GM19240 (cell line): ENCODE measurements around the gene DACH1.
"Not testable (repeated sequence)": the region's sequence is repeated elsewhere in the genome, so short reads cannot be mapped to it uniquely, and the experiment has no call there.

Experiments used
- DNase-seq: peaks from one replicate; pipeline ENCODE4 v3.0.0; 2011; ENCODE audit warnings: low spot score; ENCODE audit not compliant: insufficient read length

DACH1 gene

DNA sequence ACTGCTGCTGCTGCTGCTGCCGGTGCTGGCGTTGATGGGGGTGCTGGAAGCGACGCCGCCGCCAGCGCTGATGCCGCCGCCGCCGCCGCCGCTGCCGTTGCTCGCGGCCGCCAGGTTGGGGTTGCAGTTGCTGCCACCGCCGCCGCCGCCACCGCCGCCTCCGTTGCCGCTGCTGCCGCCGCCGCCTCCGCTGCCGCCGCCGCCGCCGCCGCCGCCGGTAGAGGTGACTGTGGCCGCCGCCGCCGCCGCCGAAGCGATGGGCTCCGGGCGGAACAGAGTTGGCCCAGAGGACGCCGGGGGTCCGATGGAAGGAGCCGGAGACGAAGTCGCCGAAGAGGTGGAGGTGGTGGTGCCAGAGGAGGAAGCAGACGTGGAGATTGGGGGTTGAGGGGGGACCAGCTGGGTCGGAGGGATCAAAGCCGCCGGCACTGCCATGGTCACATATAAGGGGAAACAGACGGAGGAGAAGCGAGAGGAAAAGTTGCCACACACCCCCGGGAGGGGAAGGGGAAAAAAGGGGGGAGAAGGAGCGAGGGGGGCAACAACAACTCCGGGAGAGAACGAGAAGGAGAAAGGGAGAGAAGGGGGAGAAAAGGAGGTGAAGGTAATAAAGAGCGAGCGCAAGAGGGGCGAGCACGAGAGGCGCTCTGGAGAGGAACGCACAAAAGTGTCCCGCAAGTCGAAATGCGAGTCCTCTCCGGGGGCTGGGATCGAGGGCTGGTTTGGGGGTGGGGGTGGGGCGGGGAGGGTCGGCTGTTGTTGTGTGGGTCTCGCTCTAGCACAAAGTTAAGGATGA is 471 bp downstream of the DACH1 start:
- no peak for DNase-seq

DNA sequence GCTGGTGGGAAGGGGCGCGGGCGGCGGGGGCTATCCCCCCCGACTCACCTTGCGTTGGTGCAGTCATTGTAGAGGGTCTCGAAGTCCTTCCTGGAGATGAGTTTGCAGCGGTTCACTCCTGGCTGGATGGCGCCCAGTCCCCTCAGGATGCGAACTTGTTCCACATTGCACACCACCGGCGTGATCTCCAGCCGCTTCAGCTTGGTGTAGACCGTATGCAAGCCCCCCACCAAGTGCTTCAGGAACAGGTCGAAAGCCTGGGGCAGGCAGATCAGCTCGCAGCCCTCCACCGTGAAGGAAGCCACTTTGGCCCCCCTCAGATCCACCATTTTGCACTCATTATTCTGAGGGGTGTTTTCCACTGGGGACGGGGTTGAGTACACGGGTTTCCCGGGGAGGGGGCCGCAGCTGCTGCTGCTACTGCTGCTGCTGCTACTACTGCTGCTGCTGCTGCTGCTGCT is 1.1 kb downstream of the DACH1 start:
- DNase-seq = no peak

DNA sequence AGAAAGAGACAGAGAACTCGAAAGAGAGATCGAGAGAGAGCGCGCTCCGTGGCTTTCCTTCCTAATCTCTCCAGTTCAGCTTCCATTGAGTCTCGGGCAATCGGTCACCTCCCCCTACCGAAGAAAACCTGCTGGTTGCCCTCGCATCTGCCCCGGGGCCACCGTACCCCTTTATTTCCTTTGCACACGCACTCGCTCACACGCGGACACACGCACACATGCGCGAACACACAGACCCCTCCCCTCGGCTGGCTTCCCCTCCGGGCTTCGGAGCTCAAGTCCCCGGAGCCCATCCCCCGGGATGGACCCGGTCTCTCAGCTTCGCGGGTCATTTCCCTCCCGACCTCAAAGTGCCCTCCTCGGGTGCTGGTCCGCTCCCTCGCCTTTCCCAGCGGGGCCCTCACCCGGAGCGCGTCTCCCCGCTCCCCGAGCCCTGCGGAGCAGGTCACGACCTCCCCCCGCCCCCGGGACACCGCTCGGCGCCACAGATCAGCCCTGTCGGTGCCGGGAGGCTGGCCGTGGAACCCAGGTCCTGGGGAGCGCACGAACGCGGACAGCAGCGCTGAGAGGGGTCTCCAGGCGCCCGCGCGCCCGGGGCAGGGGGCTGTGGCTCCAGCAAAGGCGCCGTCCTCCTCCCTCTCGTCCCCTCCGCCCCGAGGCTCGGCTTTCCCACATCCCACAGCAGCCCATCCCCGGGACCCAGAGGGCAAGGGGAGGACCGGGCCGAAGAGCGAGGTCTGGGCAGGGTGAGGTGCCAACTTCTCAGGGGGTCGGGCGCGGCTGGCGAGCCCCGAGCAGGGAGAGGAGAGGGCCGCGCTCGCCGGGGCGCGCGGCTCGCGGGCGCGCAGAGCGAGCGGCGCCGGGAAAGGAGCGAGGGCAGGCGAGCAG is 1.8 kb downstream of the DACH1 start:
- DNase-seq = no peak

DNA sequence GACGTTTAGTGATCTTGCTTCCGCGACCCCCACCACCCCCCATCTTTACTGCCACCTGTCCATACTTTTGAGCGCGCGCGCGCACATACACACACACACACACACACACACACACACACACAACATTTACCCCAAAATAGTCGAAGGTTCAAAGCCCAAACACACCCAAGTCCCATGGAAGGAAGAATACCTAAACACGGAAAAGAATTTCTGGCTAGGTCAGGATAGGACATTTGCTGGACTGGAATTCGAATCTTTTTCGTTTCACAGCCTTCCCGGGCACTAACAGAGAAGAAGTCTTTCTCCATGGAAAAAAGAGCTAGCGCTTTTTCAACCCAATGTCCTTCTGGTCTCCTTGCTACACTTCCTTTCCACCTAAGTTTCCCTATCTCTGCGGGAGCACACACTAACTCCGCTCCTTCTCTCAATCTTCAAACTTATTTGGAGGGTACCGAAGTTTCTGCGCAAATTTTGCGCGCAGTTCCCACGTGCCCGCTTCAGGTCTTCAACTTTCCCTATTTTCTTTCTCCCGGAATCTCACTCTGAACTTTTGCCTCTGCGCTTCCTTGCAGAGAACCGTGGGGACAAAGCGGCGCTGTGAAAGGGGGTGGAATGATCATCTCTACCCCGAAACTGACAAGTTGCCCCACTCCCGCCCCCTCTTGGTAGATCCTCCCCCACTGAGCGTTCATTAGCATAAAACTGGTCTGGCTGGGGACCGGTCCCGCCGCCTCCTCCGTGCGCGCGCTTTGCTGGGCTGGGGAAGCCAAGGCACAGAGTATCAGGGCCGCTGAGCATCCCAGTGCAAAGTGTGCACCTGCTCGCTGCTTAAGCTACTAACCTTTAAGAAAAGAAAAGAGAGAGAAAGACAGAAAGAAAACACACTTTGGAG is 2.7 kb downstream of the DACH1 start:
- no peak for DNase-seq

DNA sequence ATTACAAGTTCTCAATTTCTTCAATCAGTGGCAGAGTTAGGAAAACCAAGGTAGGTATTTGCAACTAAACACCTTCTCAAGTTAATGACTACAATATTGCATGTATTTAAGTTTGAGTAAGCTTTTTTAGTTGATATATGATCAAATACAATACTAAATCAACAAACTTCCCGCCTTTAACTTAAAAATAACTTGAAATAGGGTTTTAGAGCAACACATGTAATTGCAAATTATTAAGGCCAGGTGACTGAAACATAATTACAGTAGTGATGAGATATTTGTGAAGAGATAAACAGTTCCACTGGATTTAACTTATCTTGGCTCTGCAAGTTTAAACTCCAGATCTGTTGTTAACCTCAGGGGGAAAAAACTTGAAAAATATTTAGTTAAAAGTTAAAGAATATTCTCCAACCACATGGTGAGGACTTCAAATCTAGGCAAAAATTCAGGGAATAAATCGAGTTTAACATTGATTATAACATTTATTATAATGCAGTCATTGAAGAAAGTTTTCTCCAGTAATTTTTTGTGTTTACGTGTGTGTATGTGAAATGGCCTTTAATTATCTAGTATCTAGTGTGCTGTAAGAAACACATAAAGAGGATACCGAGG is 3.6 kb downstream of the DACH1 start:
- DNase-seq = no peak

DNA sequence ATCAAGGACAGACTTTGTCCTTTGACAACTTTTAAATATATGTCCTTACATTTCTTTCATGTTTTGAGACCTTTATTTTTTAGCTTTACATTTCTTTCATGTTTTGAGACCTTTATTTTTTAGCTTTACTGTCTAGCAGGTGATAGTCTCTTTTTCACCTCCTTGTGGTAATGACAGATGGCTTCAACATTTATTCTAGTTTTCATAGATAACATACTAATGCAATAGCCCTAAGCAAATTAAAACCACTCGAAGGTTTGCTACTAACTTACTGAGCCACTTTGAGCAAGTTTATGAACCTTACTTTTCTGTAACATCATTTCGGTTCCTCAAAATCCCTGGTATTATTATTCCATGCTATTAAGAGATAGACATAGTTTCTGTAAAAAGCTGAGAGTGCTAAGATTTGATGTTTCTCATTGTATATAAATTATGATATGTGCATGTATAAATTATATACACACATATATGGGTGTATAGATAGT is 4.5 kb downstream of the DACH1 start:
- DNase-seq = no peak

DNA sequence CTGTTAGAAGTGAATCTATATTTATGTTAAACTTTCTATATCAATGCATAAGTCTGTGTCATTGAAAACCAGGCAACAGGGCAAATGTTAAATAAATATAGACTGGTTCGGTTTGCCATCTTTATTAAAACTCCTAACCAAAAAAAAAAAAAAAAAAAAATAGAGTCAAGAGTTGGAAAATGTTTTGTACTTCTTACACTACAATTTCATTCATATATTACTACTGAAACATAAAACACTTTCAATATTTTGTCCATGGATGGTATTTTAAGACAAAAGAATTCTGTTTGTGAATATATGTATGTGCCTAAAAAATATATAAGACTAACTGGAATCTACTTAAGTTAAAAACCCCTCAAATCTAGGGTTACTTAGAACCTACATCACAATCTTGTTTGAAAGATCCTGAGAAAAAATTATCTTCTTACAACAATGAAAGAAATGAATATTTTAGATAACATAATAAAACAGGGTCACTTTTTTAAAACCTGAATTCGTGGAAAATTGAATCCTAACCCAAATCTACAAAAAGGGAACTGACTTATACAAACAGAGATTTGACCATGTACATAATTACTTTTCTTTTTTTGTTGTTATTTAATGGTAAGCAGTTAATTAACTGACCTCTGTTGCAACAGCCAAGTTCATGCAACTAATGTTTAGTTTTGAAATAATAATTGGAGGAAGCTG is 5.1 kb downstream of the DACH1 start:
- DNase-seq = no peak

DNA sequence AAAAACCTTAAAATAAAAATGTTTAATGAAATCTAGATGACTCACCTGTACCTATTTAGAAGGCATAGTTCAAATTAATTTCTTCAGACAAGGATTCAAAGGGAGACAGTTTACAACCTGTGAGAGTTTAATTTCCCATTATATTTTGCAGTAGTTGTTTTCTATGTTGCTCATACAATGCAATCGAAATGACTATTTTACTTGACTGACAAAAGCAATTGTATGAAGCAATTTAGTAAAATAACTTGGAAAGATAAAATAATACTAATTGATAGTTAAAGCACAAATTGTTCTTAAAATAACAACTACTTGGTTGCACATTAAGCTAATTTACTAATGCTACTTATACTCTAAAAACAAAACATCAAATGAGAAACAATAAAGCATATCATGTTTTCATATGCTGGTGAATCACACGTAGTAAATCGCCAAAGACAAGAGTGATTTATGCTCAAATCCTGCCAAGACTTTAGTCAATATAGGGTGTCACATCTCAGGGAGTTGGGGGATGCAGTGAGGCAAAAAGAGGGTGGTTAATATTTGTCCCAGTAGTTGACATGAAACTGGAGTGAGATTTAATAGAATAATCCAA is 6.4 kb downstream of the DACH1 start:
- no peak for DNase-seq

DNA sequence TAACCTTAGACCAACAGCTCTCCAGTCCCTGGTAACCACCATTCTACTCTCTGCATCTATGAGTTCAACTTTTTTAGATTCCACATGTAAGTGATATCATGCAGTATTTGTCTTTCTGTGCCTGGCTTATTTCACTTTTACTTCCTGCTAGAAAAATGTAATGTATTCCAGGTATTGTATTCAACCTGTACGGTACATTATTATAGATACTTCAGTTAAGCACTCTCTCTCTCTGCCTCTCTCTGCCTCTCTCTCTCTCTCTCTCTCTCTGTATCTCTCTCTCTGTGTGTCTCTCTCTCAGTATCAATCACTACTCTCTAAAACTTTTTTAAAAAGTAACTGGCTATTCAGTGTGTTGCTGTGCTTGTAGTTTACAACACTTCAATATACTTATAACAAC is 8.4 kb downstream of the DACH1 start:
- no peak for DNase-seq

DNA sequence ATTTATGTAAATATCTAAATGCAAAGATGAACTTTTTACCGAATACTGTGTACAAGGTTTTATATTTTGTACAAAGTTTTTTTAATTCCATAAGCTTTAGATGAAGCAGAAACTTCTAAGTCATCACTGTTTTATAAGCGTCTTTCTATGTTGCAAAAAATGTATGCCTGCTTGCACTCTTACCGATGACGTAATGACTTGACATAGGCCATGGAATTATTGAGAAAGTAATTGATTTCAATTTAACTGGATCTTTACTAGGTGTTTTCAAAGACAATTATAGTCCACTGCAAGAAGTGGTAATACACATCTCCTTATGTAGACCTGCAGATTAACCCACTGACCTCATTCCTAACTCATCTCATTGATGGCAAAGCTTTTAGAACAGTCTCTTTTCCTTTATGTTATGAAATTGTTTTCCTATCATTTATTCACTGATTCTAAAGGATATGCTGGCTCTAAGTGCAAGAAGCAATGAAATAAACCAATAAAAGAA is 10.4 kb downstream of the DACH1 start:
- no peak for DNase-seq

DNA sequence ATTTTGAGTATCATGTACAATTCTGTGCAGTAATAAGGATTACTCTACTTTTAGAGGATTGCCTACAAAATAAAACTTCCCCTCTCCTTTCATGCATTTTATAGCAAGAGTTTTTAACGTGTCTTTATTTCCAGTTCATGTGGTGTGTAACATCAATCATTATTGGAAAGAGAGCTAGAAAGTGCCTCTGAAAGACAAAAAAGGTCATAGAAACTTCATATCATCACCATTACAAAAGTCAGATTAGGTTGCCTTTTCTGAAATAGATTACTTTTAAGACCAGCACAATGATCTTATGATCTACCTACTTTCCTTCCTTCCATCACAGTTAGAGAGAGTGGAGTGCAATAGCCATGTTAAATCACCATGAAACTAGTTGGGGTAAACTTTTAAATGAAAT is 12.6 kb downstream of the DACH1 start:
- no peak for DNase-seq

DNA sequence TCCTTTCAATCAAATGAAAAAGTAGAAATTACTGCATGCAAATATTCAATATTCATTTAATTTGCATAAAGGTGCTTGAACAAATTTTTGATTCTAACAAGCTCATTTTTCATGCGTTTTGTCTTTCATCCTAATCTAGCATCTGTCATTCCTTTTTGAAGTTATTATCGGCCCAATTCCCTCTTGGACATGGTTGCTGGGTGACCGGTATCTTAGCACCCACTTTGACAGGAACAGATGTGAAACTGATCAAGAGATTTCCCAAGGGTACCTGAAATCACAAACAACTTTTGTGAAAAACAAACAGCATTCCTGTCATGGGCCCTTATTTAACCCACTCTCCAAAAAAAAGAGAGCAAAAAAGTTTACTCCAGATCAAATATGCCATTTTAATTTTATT is 13.3 kb downstream of the DACH1 start:
- no peak for DNase-seq

DNA sequence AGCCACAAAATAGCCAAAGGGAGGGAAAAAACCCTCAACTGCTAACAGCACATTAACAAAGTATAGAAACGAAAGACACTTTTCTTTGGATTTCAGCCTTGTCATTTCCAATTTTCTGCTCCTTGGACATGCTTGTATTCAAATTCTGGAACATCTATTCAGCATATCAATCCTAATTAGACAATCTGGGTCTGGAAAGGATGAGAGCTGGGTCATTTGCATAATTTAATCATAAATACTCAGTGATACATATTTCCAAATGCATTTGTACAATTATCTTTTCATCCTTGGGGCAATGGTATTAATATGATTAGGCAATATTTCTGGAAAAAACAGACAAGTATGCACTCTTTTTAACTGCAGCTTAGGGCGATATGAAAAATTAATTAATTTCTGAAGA is 14.3 kb downstream of the DACH1 start:
- DNase-seq = no peak

DNA sequence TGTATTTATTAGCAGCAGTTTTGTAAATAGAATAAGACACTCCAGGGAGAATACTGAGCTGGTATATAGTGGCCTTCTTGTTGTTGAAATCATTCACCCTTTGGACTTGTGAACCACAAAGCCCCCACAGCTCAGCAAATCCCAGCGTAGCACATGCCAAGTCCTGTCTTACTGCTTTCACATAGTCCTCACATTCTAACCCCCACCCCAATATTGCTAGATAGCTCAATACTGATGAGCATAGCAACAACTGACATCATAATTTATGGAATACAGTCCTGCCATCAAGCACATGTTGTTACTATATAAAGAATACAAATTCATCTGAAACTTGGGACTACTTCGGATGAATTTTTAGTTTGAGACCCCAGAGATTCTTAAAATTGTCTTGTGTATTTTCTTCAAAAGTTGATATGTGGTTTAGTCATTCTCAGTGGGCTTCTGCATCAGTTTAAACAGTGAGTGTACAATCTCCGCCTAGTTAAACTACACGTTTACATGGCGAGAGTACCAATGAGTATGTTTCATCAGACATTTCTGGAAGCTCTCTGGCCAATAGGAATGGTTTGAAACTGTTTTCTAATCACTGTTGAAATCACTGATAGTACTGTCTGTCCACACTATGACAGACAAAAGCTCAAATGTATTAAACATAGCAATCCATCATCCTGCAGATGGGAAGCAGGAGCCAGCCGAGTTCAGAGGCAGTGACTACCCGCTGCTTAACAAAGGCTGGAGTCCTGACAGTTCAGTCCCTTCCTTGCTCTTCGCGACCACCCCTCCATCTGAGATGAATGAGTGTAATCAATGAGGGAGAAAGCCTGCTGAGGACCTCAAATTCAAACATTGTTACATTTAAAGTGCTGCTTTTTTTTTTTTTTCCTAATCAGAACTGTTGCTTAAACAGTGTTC is 15.2 kb downstream of the DACH1 start:
- DNase-seq = no peak

DNA sequence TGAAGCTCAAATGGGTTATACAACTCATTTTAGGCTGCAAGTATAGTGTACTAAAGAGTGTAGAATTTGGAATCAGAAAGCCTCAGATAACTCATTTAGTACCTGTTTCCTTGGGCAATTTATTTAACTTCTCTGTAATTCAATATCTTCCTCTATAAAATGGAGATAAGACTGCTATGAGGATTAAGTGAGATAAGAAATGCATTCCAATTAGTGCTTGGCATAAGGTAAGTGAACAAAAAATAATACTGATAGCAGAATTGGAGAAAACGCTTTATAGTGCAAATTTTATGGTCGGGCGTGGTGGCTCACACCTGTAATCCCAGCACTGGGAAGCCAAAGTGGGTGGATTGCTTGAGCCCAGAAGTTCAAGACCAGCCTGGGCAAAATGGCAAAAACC is 25.0 kb downstream of the DACH1 start:
- DNase-seq = no peak

DNA sequence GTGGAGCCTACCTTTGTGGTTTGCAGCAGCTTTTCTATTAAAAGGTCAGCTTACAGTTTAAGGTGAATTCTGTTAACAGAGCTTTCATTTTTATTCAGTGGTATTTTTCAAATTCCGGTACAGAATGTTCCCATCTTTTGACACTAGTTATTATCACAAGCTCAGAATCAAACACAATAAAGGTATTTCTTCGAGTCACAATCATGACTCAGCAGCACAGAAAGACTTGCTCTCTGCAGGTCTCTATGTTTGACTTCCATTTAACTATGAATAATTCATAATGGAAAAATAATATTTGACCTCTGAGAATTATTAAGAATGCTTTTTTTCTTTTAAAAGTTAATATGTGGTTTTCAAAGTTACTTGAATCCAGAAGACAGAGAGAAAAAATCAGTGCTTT is 28.2 kb downstream of the DACH1 start:
- no peak for DNase-seq

DNA sequence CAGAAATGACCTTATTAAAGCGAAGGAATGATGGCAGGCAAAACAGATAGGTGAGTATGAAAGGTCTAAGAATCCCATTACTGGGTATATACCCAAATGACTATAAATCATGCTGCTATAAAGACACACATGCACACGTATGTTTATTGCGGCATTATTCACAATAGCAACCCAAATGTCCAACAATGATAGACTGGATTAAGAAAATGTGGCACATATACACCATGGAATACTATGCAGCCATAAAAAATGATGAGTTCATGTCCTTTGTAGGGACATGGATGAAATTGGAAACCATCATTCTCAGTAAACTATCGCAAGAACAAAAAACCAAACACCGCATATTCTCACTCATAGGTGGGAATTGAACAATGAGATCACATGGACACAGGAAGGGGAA is 29.4 kb downstream of the DACH1 start:
- not testable (repeated sequence) for DNase-seq

DNA sequence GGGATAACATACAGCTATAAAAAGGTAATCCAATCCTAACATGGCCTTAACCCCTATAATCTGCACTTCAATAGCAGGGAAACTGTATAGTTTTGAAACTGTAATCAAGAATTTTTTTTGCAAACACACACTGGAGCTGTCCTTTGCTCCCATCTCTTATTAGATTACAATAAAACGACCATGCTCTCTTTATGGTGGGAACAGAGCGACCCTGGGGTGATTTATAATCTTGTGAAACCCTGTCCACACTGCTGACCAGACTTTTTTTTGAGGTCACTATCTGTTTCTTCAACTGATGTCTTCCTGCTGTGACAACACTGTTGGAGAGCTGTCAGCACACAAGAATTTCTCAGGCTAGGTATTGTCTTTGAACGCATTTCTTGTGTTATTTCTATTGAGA is 35.3 kb downstream of the DACH1 start:
- no peak for DNase-seq

DNA sequence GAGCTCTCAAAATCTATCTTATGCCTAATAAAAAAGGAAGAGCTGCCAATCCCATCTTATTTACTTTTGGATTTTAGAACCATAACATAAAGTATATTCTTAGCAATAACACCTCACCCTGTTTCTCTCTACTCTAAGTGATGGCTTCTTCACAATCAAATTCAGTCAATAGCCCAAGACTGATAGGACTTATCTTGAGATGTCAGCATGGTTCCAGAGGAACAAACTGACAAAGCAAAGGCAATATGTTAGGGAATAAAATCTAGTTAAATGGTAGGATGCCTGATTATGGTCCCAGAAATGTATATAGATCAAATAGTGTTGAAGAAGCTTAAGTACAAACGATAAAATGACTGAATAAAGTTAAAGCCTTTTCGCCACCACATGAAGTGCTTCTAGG is 36.3 kb downstream of the DACH1 start:
- no peak for DNase-seq
